NCI-H748 (cell line): Measurements from ENCODE around the gene FURIN.
"Not testable (repeated sequence)": the region's sequence is repeated elsewhere in the genome, so short reads cannot be mapped to it uniquely, and the experiment has no call there.

Experiments
- DNase-seq: peaks from one replicate; lab custom pipeline; 2025; ENCODE audit not compliant: unreplicated experiment; lab: John Stamatoyannopoulos, UW

Gene FURIN

GRCh38 chr15:90914305-90915080 lies 46.1 kb downstream of the FURIN start:
- no peak for DNase-seq

DNA sequence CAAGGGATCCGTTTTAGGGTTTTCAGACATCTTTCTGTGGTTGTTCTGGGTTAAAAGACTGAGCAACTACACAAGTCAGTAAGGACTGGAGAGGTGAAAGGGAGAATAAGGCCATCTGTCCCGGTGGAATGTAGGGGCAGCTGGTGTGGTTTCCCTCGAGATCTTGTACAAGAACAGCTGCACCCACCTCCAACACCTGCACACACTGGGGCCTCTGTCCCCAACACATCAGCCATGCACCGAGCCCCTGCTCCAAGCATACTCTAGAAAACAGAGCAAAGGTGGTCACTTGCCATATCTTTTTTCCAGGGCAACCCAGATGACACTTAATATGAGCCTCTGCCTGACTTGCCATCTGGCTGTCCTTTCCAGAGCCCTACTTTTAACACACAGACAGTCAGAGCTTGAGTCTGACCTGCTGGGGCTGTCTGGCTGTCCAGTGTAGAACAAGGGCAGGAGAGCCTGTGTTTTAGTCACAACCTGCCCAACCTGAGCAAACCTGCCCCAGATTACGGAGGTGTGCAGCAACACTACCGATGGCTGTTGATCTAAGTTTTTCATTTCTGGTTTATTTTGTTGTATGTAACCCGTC lies 46.9 kb downstream of the FURIN start:
- no peak for DNase-seq

- DNase-seq = no peak
Observed at GRCh38 chr15:90915808-90916440, 47.5 kb downstream of the FURIN start.

DNA sequence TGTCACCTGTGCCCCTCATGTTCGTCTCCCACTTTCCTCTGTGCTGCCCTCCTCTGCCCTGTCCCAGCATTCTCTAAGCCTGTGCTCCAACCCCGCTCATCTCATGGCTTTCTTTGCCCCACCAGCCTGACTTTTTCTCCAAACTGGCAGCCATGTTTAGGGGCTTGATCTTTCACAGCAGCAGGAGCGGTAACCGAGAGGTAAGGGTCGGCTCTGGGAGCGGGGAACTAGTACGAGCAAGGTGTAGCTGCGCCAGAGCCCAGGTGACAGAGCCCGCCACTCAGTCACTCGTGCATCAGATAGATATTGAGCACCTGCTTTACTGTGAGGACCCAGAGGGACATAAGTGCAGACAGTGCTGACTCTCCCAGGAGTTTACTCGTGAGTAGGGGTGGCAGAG lies 48.1 kb downstream of the FURIN start:
- no peak for DNase-seq

GRCh38 chr15:90917569-90917968 lies 49.2 kb downstream of the FURIN start:
- no peak for DNase-seq

GRCh38 chr15:90918034-90918788 lies 49.8 kb downstream of the FURIN start:
- no peak for DNase-seq

DNA sequence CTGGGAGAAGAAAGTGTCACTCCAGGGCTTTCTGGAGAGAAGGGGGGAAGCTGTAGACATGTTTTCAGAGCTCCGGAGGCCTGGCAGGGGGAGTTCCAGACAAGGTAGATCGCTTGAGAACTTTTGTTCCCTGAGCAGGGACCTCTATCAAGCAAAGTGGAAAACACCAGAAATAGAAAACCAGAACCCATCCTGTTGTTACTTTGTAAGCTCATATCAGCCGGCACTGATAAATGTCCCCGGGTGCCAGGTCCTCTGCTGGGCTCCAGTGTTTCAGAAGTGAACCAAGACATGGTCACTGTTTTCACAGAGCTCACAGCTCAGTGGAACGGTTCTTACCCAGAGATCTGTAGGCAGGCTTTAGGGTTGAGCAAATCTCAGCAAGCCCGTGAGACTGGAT lies 50.4 kb downstream of the FURIN start:
- no peak for DNase-seq

DNA sequence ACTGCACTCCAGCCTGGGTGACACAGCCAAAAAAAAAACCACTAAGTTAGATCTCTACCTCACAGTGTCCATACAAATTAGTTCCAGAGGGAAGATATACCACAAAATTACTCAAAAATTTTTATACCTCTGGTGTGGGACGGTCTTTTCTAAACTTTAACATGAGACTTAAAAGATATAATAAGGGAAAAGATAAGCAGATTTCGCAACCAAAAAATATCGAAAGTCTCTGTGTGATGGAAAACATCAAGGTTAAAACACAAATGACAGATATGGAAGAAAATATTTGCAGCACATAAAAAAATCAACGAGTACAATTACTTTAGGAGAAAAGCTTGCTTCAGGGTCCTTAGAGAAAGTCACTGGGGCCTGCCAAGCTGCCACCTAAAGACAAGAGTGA lies 53.5 kb downstream of the FURIN start:
- DNase-seq = no peak

- not testable (repeated sequence) for DNase-seq
Observed at GRCh38 chr15:90922712-90923322, 54.4 kb downstream of the FURIN start.

GRCh38 chr15:90924375-90924774 lies 56.0 kb downstream of the FURIN start:
- DNase-seq = no peak

GRCh38 chr15:90926766-90927165 lies 58.4 kb downstream of the FURIN start:
- DNase-seq = not testable (repeated sequence)

GRCh38 chr15:90928106-90928505 lies 59.7 kb downstream of the FURIN start:
- not testable (repeated sequence) for DNase-seq

DNA sequence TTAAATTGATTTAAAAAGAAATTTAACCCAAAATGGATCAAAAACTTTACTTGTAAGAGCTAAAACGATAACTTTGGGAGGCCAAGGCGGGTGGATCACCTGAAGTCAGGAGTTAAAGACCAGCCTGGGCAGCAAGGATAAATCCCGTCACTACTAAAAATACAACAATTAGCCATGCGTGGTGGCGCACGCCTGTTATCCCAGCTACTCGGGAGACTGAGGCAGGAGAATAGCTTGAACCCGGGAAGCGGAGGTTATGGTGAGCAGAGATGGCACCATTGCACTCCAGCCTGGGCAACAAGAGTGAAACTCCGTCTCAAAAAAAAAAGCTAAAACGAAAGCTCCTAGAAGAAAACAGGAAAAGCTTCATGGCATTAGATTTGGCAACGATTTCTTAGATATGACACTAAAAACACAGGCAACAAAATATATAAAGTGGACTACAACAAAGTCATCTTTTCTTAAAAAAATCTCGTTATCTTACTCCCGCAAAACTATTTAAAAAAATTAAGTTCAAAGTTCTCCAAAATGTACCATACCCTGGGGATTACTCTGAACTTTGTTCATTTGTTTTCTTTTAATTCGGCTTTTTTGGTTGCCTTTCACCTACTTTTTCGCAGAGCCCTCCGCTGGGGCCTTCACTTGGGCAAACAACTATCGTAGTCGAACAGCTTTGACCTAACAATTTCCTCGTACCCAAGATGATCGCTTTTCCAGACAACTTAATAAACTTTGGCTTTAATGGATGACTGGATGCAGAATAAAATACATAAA lies 61.0 kb downstream of the FURIN start:
- no peak for DNase-seq

DNA sequence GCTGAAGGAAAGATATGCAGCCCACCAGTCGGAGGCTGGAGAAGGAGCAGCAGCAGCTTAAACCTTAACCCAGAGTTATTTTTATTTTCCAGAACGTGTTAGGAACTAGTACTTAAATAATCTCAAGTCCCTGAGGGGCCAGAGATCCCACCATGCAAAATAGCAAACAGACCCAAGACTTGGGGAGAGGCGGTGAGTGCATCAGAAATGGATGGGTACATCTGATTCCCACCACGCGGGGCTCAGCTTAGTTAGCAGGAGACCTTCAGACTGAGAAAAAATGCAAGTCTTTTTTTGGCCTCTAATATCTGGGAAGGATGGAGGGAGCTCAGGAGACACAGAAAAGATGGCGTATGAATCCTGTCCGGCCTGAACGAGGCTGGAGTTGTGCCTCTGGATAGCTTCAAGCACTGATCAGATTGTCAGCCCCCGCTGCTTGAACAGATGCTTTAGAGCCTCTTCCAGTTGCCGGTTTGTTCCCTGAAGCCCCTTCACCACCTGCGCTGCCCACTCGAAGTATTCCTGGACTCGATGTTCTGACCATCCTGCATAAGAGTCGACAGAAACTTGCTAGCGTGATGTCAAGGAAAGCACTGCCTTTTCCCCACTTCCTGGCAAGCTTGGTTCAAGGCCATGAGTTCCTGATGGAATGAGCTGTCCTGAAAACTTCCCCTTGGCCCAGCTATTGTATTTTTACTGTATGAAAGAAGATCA lies 62.6 kb downstream of the FURIN start:
- no peak for DNase-seq

- no peak for DNase-seq
Observed at GRCh38 chr15:90931575-90931827, 63.1 kb downstream of the FURIN start.

DNA sequence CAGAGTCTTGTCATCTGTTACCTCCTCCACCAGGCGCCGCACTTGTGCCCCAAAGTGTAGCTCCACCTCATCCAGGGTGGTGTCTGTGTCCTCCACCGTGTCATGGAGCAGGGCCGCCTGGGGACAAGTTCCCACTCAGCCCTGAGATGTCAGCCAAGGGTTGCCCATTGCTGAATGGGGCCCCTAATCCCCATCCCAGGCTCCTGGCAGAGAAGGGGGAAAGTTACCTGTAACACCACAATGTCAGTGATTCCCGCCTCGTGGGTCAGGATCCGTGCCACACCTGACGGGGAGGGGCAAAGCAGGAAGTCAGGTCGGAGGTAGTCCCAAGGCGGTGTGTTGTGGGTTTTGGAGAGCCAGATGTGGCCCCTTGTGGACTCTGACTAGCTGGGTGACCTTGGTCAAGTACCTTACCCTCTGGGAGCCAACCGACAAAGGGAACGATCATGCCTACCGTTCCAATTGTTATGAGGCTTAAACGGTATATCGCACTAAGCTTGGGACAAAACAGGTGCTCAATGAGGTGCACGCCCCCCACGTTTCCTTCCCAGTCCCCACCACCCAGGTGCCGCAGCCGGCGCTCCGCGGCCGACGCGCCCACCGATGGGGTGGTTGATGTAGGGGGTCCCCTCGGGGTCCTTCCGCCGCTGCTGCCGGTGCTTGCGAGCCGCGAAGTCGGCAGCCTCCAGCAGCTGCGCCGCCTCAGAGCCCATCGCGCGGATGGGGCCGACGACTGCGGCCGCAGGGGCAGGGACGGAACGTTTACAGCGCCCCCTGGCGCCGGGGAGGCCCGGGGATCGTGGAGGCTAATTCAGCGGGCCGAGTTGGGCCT lies 63.7 kb downstream of the FURIN start, which contains the start of gene HDDC3:
Gene HDDC3 (minus strand): TSS at position 722 of the 832 bp plus-strand sequence. CDS start 9 bp downstream, at position 713.
- peak; percentile 87 for DNase-seq

DNA sequence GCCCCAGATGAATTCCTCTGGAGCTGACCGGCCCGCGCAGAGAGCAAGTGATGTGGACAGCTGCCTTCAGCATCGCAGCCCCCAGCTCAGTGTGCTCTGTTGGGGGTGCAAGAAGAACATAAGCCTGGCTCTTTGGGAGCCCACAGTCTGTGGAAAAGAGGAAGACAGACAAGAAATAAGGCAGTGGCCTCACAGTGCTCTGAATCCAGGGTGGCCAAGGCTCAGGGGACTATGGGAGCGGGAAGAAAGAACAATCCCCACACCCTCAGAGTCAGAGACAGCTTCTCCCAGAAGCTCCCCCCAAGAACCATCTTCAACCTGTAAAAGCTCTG lies 64.2 kb downstream of the FURIN start:
- no peak for DNase-seq
